IPS DF 4.7 (cell line): ENCODE results near the gene CNTN5.

ENCODE experiments used
- DNase-seq: peaks from one replicate; pipeline ENCODE4 v3.0.0-alpha.2; 2013; ENCODE audit warnings: low spot score; ENCODE audit errors: extremely low read depth

The CNTN5 gene

DNA sequence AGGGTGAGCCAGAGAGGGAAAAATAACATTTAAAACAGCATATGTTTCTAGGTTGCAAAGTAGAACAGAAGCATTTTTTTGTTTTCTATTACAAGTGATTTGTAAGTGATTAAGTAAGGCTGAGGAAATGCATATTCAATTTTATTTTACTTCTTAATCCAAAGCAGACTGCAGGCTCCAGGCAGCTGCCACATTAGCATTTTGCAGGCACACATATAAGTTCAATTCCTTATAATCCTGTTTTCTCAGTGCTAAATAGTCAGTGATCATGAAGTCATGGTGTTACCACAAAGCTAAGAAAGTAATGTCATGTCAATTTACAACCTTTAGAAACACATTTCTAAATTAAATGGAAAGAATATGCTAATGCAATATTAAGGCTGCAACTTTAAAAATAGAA, 149.8 kb downstream of the CNTN5 start:
- no peak for DNase-seq

DNA sequence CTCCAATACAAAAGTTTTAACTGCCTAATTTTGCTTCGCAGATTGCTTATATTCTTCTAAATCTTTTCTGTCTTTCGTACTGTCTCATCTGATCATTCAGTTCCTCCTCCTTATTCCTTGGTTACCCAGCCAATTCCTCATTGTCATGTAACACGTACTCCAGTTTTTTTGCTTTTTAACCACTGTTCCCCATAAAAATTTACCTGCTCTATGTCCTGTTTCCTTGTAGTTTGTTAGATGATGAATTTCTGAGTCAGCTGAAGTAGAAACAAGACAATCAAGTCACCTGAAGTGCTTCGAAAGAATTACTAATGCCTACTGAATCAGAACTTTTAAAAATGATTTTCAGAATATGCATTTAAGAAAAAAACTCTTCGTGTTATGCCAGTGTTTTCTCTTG, 150.6 kb downstream of the CNTN5 start:
- no peak for DNase-seq

DNA sequence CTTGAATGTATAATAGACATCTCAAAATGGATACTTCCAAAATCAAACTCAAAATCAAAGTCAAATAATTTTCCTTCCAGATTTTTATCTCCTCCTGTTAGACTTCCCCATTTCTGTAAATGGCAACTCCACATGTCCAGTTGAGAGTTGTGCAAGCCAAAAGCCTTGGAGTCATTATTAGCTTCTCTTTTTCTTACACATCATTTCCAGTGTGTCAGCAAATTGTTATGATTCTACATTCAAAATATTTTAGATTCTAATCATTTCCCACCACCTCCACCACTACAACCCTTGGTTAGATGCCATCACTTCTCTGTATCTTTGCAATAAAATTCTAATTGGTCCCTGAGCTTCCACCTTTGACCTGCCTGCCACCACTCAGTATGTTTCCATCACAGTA, 155.7 kb downstream of the CNTN5 start:
- no peak for DNase-seq

DNA sequence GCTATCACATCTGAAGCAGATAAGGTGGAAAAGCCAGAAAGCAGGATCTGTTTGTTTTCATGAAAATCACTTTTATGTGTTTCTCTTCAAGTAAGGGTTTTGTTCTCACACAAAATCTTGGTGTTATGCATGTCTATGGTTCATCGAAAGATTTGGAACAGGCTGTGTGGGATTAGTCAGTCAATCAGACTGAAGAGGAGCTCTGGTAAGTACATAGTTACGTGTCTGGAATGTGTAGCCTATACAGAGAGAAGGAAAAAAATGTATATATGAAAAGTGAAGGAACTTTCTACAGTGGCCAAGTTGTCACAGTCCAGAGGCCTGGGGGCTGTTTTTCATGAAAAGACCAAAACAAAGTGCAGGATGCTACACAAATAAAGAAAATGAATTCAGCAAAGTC, 156.7 kb downstream of the CNTN5 start:
- no peak for DNase-seq

DNA sequence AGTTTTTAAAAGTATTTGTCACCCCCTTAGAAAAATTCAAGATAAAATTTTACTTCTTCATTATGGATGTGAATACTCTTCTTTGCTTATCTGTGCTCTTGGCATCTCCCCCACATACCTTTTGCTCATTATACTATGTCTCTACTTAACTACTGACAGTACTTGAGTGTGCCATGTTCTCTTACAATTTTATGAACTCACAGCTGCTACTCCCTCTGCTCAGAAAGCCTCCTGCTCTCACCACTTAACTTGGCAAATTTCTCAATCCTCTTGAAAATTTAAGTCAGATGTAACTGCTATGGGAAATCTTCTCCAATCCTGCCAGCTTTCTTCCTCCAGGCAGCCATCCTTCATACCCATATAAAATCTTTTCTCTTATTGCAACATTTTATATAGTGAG, 163.4 kb downstream of the CNTN5 start:
- DNase-seq: no peak

DNA sequence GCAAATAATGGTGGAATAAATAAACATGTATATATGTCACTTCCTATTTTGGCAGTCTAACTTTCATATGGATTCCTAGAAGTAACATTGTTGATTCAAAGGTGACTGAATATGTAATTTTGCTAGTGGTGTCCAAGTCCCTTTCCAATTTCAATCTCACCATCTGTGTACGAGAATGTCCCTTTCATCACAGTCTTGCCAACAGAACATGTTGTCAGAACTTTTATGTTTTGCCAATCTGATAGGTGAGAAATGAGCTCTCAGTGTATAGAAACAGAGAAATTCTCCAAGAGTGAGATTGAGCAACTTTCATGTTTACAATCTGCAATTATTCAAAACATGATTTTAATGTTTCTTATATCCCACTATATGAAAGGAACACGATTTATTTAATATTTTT, 167.5 kb downstream of the CNTN5 start:
- no peak for DNase-seq

DNA sequence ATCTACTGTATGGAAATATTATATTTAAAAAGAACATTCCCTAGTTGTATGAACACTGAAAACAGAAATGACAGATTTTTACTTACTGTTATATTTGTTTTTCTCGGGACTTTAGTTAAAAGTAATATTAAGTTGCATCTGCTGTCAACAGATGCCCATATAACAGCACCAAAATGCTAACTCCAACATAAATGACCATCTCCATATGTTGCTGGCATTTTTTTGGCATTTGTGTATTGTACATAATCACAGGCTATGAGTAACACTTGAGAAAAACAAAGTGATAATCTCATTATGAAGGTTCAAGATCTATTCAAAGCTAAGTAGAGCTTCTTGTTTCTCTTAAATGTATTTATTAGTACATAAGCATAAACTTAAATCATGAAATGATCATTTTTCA, 172.0 kb downstream of the CNTN5 start:
- no peak for DNase-seq

DNA sequence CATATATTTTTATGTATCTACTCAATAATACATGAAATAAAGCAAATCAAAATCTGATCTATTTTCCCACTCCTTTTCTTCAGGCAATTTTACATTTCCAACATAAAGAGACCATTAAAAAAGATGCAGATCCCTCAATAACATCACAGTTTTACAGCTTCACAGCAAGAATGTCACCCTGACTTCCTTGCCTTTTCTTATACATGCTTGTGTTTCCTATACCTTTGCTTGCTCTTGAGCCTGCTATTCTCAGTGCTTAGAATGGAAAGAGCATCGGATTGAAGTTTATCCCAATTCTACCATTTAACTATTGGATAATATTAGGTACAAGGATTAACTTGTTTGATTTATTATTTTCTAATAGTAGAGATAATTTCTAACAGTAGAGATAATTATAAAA, 176.7 kb downstream of the CNTN5 start:
- DNase-seq: no peak

DNA sequence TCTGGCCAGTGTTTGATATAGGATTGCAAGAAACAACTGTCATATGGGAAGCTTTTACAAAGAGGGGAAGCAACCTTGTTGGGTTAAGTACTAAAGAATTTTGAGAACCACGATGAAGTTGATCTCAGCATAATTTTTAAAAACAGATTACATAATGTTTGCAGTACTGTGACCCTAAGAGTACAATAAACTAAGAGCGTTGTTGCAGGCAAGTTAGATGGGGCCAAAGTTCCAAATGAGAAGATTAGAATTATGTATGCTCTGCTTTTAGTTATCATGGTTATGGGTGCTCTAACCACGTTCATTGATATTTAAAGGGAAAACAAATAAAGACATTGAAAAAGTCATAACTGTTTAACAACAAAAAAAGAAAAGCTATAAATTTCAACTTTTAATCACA, 177.5 kb downstream of the CNTN5 start:
- no peak for DNase-seq

DNA sequence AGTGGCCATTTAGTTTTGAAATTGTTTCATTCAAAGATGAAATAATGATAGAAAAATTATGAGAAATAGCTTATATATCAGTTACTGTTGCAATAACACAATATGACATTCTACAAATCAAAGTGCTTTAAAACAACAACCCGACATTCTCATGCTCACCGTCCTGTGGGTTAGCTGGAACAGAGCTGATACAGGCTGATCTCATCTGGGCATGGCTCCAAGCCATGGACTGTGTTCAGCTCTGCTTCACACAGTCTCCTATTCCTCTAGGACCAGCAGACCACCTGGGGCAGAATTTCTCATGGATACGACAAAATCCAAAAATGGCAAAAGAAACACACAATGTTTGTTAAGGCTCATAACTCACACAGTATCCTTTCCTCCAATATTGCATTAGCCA, 178.6 kb downstream of the CNTN5 start:
- DNase-seq: no peak

DNA sequence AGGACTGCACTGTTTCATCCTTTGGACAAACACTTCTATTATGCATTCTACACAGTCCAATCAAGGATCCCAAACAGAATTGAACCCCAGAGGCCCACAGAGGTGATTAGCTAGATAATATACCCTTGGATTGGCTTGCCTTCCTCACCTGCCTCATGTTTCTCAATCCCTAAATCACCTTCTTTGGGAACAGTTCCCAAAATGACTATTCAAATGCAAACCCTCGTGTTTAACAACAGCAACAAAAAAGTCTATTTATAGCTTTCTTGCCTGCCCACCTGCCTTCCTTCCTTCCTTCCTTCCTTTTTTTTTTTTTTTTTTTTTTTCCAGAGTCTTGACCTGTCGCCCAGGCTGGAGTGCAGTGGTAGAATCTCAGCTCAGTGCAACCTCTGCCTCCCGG, 180.0 kb downstream of the CNTN5 start:
- peak; percentile 14 for DNase-seq

DNA sequence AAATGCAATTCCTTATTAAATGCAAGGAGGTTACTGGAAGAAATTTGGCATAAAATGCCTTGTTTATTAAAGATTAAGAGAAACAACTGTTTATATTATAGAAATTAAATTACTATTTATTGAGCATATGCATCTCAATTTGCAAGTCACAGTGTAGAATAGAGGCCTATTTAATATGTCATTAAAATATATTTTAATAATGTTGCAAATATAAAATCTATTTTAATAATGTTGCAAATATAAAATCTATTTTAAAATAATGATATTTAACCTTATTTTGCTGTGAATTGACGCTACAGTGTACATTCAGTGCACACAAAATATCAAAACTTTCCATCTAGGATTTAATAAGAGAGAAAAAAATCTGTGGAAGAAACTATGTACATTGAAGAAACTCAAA, 188.1 kb downstream of the CNTN5 start:
- DNase-seq: no peak

DNA sequence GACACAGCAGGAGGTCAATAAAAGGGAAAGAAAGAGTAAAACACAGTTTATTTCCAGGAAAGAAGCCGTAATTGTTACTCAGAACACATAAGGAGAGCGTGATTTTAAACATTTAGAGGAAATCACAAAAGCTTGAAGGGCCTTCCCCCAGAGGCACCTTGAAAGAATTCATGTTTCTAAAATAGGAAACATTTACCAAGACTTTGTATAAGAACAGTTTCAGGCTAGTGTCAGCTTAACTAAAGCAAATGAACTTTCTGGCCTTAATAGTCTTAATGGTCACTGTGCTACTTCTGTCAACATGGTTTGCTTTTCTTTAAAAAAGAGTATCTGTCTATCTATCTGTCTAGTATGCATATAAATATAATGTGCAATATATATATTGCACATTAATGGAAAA, 208.8 kb downstream of the CNTN5 start:
- DNase-seq: no peak

DNA sequence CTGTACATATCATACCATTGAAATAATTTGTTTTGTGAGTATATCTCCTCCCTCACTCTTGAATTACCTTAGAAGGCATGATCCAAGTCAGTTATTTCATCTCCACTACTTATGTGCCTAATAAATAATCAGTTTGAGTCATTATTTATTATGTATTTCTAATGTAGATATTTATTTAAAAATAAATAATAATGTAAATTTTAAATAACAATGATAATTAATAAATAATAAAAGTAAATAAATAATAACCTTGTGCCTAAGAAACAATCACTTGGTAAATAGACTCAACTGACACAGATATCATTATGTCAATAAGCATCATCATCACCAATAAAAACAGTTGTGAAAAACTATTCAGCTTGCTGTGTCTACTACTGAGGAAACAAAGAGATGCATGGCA, 213.8 kb downstream of the CNTN5 start:
- no peak for DNase-seq

DNA sequence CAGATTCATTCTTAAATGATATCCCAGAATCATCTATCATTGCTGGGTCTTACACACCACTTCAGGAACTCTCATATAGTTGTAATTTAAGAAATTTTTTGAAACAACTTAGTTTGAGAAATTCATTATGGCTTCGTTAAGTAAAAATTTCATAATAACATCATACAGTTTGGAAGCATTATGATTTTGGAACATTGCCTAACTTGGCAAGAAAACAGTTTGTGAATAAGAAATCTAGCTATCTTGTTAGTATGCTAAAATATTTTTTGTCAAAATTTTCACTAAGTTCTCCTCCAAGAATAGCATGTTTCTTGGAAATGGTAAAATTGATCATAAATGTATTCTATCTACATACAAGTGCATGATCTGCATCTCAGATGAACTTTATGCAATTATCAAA, 217.7 kb downstream of the CNTN5 start:
- no peak for DNase-seq

DNA sequence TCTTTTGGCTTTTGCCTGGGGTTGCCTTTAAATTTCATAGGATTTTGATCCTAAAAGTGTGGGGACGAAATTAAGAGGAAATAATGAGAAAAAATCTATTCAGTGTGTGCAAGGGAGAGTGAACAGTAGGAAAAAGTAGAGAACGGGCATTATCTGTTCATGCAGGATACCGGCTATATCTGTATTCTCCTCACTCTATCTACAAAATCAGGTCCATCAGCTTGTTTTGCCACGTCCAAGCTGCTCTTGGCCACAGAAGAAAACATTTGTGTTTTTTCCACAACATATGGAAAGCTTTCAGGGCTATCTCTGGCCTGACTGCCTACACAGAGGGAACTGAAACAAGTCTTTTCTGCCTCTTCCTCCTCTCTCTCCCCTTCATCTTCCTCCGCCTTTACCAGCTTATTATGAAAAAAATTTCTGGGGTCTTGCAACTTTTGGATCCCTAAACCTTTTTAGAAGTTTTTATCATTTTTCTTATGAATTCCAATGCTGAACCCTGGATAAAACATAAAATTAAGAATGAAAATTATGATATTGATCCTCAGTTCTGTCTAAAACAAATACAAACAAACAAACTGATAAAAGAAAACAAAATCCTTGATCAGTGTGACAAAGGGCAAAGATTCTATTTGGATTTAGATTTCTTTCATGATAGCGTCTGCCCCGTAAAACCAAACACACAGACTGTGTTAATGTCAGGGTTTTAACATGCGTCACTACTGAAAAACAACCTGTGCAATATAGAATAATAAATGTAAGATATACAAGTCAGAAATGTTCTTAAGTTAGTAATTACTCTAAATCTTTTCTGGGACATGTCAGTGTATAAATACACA, 219.7 kb downstream of the CNTN5 start:
- DNase-seq: no peak

DNA sequence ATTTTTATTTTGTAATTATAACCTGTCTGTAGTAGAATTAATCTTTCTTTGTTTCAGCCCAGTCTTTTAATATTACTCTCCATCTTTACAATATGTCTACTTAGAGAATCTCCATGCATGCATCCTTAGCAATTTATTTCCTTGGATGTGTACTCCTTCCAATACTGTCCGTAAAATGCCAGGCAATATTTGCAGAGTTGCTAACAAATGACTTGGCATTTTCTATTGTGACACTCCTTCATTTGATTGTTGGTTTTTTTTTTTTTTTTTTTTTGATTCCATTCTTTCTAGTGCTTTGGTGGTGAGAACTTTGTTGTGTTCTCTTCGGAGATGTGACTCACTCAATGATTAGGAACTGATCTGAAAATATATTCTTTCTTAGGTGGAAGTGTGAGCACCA, 220.3 kb downstream of the CNTN5 start:
- no peak for DNase-seq

DNA sequence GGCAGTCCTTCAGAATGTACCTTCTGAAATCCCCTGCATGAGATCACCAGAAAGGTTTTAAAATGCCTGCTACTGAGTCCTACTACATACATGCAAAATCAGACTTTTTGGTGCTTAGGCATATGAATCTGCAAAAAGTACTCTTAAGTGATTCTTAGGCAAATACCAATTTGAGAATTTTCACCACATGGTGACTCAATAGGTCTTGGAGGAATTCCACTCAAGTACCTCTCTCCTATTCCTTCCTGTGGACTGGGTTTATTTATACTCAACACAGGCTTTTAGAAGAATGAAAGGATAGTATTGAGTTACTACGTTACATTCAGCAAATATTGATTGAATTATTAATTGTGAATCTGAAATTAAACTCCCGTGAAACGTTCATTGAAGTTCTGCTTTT, 223.9 kb downstream of the CNTN5 start:
- no peak for DNase-seq

DNA sequence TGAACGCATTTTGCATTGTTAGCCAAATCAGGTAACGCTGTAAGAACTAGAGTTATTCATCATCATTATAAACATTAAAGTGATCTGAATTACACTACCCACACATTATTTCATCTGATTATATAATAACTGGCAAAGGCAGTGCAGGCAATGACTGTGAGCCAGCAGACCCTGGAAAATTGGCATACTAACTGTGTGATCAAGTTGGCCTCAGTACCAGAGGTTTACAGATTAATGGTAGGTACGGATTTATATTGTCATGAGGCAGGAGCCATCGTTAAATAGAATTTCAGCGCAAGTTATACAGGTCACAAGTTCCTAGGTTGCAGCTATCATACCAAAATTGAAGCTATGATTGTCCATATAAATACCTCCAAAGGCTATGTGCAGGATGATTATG, 225.4 kb downstream of the CNTN5 start:
- no peak for DNase-seq

DNA sequence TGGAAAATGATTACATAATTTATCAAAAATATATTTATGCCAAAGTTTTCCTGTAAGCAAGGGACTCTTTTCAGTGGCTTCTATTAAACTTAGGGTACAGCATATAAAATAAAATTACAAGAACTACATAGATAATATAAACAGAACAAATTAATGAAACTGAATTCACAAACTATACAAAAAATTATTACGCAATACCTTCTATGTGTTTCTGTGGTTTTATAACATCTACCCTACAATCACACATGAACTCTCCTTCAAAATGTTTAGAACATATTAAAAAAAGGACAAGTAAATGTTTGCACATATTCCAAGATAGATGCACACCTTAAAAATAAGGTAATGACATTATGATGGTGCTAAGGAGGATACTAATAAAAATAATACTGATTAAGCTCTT, 235.9 kb downstream of the CNTN5 start:
- DNase-seq: no peak

DNA sequence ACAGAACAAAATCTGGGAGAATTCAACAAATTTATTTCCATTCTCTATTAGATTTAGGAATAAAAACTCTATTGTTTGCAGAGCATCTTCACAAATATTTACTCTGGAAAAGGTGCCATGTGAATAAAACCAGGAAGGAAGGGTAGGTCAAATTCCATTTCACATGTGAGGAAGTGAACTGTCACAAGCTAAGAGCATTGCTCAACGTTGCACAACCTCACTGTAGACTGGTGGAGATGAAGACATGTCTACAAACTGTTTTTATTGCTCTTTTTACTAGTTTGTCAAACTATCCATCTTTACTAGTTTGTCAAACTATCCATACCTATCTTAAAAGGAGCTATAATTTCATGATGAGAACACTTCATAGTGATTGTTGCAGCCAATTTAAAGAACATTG, 236.4 kb downstream of the CNTN5 start:
- DNase-seq: no peak

DNA sequence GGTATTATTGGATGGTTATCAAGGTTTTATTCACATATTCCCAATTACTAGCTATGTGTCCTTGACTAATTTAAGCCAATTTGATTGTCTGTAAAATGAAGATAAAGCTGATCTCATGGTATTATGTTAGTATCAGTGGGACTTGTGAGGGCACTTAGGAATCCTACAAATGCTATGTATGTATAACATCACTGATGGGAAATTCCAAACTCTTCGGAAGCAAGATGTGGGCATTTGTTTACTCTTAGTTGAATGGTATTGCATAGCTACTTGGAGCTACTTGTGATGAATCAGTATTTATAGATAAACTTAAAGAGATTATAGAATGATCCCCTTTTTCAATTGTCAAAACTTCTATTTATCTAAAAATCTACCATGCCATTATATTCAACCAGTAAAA, 239.9 kb downstream of the CNTN5 start:
- no peak for DNase-seq

DNA sequence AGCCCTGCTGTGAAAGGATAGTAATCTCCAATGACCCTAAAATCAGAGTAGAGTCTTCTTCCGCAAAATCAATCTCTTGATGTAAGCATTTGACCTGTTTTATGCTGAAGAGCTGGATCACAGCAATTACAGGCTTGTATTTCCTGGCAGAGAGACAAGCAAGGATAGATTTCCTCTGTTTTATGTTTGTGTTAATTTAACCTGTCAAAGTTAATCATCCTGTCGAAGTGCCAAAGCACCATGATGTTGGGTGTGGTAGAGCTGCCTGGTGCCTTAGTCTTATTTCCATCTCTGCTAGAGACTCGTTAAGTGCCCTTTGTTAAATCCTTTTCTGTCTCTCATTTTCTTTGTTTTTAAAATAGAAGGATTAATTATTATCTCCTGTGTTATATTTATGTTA, 248.1 kb downstream of the CNTN5 start:
- no peak for DNase-seq

DNA sequence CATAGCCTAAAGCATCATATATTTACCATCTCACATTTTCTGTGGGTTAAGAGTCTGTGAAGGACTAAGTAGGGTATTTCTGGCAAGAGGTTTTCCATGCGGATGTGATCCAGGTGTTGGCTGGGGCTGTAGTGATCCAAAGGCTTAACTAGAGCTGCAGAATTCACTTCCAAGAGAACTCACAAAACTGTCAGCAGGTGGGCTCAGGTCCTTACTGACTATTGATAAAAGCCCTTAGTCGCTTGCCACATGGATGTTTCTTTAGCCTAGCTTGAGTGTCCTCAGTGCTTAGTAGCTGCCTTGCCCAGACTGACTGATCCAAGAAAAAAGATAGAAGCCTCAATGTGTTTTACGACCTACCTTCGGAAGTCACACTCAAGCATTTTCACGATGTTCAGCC, 250.8 kb downstream of the CNTN5 start:
- DNase-seq: peak; percentile 33
